Measurements from ENCODE around the gene LRP1B. TPM values are rescaled to one million over a fixed set of nuclear protein-coding genes. Genes with fewer than 3 reads are reported as not detected.

Gene LRP1B
- total RNA-seq, 4 donors from 2014 or later = 3.3 to 11.1 (median 4.6) TPM

GRCh38 chr2:141770530-141770929, 360.3 kb downstream of the LRP1B start:
- no peaks in the 10 kb centered on the region for H3K4me1 ChIP-seq
- no peaks in the 10 kb centered on the region for H3K27me3 ChIP-seq
- DNase-seq = no peak
- H3K27ac ChIP-seq = no peak overlapping the region
- in situ Hi-C loops (cut with MboI; ENCODE audit: low sequenced_read_pairs in 4 of 4) = no loop called here
- intact Hi-C loops (cut with DNase I; ENCODE audit: low total_unique reads) = no loop called here
- TF ChIP-seq POLR2A (IDR thresholded peaks at IDR 0.05) (no peak), CTCF (IDR thresholded peaks at IDR 0.05 in 4 of 5, conservative IDR thresholded peaks at IDR 0.05 in 1 of 5) (no peak)
- H3K36me3 ChIP-seq = no peaks in the 10 kb centered on the region
- H3K4me3 ChIP-seq = no peak overlapping the region
- ATAC-seq = no peak
- H3K9me3 ChIP-seq = no peaks in the 10 kb centered on the region

GRCh38 chr2:141767691-141768090, 363.1 kb downstream of the LRP1B start:
- Histone ChIP-seq H3K4me1 (no peaks in the 10 kb centered on the region), H3K27ac (no peak overlapping the region), H3K4me3 (no peak overlapping the region), H3K9me3 (no peaks in the 10 kb centered on the region), H3K27me3 (no peaks in the 10 kb centered on the region), H3K36me3 (no peaks in the 10 kb centered on the region)
- no peak for DNase-seq
- in situ Hi-C loops (cut with MboI; ENCODE audit: low sequenced_read_pairs in 4 of 4) = no loop called here
- no peak for ATAC-seq
- intact Hi-C loops (cut with DNase I; ENCODE audit: low total_unique reads) = no loop called here
- TF ChIP-seq CTCF (IDR thresholded peaks at IDR 0.05 in 4 of 5, conservative IDR thresholded peaks at IDR 0.05 in 1 of 5) (no peak), POLR2A (IDR thresholded peaks at IDR 0.05) (no peak)

GRCh38 chr2:141767051-141767450, 363.8 kb downstream of the LRP1B start:
- Histone ChIP-seq H3K27me3 (no peaks in the 10 kb centered on the region), H3K4me3 (no peak overlapping the region), H3K9me3 (no peaks in the 10 kb centered on the region), H3K36me3 (no peaks in the 10 kb centered on the region), H3K4me1 (no peaks in the 10 kb centered on the region), H3K27ac (no peak overlapping the region)
- intact Hi-C loops (cut with DNase I; ENCODE audit: low total_unique reads) (no loop called here), in situ Hi-C loops (cut with MboI; ENCODE audit: low sequenced_read_pairs in 4 of 4) (no loop called here)
- DNase-seq (no peak), ATAC-seq (no peak)
- TF ChIP-seq POLR2A (IDR thresholded peaks at IDR 0.05) (no peak), CTCF (IDR thresholded peaks at IDR 0.05 in 4 of 5, conservative IDR thresholded peaks at IDR 0.05 in 1 of 5) (no peak)

- H3K27ac ChIP-seq = no peak overlapping the region
Observed at GRCh38 chr2:141766225-141766624, 364.6 kb downstream of the LRP1B start.

More at GRCh38 chr2:141766225-141766624, 364.6 kb downstream of the LRP1B start:
- no peaks in the 10 kb centered on the region for H3K27me3 ChIP-seq
- H3K4me1 ChIP-seq = no peaks in the 10 kb centered on the region
- H3K36me3 ChIP-seq = no peaks in the 10 kb centered on the region
- in situ Hi-C loops (cut with MboI; ENCODE audit: low sequenced_read_pairs in 4 of 4) (no loop called here), intact Hi-C loops (cut with DNase I; ENCODE audit: low total_unique reads) (no loop called here)
- H3K4me3 ChIP-seq = no peak overlapping the region
- DNase-seq (no peak), ATAC-seq (no peak)
- H3K9me3 ChIP-seq = no peaks in the 10 kb centered on the region
- no peak for TF ChIP-seq POLR2A (IDR thresholded peaks at IDR 0.05)
- TF ChIP-seq CTCF (IDR thresholded peaks at IDR 0.05 in 4 of 5, conservative IDR thresholded peaks at IDR 0.05 in 1 of 5) = no peak
